ENCODE measurements around the gene SRSF6.

- no peak for TF ChIP-seq CTCF (IDR thresholded peaks at IDR 0.05; ENCODE audit: poor library complexity)
- no peak for TF ChIP-seq EZH2 (IDR thresholded peaks at IDR 0.05; ENCODE audit: borderline replicate concordance)
- TF ChIP-seq EZH2phosphoT487 (IDR thresholded peaks at IDR 0.05; ENCODE audit: low read depth, severe bottlenecking, unreplicated experiment), result no peak
These were observed 19.9 kb downstream of the SRSF6 start for GRCh38 chr20:43477619-43478018.
